ENCODE results near the gene SUGP2.
"Not testable (repeated sequence)": the region's sequence is repeated elsewhere in the genome, so short reads cannot be mapped to it uniquely, and the experiment has no call there.

SUGP2 gene

DNA sequence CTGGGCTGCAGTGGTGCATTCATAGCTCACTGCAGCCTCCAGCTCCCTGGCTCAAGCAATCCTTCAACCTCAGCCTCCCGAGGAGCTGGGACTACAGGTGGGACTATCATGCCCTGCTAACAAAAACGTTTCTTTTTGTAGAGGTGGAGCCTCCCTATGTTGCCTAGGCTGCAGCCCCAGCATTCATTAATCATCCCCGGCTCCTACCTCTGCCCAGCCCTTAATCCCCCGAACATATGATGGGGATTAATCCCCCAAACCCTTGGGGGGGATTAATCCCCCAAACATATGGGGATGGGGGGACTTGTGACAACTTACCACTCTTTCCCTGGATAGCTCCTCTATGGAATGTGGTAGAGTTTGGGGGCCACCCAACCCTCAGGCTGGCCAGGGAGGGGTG lies 45.9 kb downstream of the SUGP2 start:
- DNase-seq, result no peak

- no peak for DNase-seq
These were observed 48.1 kb downstream of the SUGP2 start for GRCh38 chr19:18985257-18985656.

DNA sequence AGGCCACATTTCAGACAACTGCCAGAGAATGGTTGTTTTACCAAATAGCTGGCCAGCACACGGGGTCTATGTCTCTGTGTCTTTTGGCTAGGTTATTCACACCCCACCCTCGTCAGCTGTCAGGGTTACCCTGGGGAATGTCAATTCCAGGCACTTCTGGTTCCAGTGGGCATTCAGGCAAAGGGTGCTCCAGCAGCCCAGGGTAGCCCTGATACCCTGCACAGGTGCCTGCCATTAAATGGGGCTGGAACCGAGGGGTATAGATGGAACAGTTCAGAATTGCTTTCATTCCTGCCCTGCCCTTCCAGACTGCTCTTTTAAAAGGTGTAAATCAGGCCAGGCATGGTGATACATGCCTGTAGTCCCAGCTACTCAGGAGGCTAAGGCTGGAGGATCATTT lies 49.1 kb downstream of the SUGP2 start:
- DNase-seq, result no peak

DNA sequence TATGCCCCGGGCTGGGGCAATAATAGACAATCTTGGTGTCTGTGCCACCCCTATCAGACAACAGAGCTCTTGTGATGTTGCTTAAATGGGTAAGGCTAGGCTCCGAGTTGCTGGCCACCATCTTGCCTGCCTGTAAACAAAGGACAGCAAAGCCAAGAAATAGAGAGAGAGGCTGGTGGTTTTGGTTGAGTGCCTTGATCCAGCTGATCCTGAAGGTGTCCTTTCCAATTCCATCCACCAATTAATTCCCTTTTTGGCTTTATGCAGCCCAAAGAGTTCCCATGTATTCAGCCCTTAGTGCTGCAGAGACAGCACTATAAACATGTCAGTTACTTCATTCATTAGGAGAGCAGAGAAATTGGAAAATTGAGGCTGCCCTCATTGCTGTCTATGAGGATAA lies 50.6 kb downstream of the SUGP2 start:
- DNase-seq, result no peak

- no peak for DNase-seq
These were observed 52.8 kb downstream of the SUGP2 start for GRCh38 chr19:18980432-18981020.

GRCh38 chr19:18978616-18979015 lies 54.7 kb downstream of the SUGP2 start:
- no peak for DNase-seq

- DNase-seq, result no peak
These were observed 57.4 kb downstream of the SUGP2 start for GRCh38 chr19:18975869-18976268.

DNA sequence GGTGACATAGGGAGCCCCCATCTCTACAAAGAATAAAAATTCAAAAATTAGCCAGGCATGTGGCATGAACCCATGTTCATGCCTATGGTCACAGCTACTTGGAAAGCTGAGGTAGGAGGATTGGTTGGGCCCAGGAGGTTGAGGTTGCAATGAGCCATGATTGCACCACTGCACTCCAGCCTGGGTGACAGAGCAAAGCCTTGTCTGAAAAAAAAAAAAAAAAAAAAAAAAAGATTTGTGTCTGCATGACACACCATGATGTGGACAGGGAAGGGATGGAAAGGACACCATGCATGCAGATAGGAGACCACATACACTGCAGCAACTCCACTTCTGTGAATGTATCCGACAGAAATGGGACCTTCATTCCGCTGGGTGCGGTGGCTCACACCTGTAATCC lies 58.3 kb downstream of the SUGP2 start:
- DNase-seq, result no peak

- DNase-seq, result no peak
These were observed 60.5 kb downstream of the SUGP2 start for GRCh38 chr19:18972851-18973250.

DNA sequence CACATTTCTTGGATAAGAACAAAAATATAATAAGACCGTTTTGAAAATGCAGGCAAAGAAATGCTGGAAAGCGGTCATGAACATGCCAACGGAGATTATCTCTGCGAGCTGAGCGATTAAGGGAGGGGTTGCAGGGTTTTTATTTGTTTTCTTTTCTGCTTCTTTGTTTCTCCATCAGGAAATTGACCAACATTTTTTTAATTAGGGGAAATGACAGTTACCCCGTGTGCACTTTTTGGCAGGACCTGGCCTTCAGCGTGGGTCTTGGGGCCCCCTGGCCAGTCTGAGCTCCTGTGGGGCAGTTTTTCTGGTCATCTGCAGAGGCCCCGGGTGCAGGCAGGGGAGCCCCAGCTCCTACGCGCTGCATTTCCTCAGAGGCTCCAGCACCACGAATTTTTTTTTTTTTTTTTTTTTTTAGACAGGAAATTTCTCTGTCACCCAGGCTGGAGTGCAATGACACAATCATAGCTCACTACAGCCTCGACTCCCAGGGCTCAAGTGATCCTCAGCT lies 61.0 kb downstream of the SUGP2 start:
- DNase-seq, result no peak

DNA sequence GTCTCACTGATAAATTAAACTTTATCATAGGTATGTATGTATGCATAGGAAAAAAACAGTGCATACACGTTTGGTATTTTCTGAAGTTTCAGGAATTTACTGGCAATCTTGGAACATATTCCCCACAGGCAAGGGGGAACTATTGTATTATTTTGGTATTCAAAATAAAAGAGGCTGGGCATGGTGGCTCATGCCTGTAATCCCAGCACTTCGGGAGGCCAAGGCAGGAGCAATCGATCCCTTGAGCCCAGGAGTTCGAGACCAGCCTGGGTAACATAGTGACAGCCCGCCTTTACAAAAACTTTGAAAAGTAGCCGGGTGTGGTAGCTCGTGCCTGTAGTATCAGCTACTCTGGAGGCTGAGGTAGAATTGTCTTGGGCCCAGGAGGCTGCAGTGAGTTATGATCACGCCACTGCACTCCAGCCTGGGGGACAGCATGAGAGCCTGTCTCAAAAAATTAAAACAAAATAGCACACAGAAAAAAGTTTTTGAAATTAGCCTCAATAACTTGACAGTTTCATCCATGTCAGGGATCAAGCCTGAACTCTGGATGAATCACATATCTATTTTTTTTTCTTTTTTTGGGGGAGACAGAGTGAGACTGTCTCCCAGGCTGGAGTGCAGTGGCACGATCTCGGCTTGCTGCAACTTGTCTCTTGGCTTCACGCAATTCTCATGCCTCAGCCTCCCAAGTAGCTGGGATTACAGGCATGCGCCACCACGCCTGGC lies 63.2 kb downstream of the SUGP2 start:
- no peak for DNase-seq

DNA sequence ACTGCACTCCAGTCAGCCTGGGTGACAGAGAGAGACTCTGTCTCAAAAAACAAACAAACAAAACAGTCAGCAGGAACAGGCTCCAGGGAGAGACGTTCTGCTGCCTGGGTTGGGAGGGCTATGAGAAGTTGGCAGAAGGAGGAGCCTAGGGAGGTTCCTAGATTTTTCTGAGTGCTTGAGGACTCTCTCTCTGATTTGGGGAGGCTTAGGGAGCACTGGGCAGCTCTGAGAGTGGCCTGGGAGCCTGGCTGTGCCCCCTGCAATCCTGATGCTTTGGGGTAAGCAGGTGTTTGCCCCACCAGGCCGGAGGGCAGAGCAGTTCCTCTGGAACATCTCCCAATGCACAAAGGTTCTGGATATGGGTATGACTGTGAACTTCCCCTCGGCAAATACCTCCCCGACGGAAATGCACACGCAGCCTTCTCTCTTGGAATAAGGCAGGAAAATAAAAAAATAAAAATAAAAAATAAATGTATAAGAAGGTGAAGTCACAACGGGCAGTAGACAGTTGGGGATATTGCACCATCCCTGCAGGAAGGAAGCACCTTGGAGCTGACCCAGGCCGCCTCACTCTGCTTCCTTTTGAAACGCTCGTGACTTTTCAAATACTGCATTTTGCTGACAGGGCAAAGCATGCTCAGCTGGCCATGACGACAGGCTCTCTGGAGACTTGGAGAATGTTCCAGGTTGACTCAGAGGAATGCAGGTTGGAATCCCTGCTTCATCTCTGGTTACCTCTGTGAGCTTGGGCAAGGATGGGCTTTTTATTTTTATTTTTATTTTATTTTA lies 65.8 kb downstream of the SUGP2 start:
- DNase-seq, result no peak

DNA sequence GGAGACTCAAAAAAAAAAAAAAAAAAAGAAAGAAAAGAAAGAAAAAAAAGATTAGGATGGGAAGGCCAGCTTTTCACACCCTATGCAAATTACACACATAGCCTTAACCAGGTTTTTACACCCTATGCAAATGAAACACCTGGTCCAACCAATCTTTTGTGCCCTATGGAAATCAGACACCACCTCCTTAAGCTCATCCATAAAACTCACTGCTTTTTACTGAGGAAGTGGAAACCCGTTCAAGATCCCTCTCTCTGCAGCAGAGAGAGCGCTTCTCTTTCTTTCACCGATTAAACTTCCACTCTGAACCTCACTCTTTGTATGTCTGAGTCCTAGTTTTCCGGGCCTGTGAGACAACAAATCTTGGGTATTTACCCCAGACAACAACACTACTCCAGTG lies 67.0 kb downstream of the SUGP2 start:
- no peak for DNase-seq

- DNase-seq, result no peak
These were observed 69.2 kb downstream of the SUGP2 start for GRCh38 chr19:18964121-18964520.

DNA sequence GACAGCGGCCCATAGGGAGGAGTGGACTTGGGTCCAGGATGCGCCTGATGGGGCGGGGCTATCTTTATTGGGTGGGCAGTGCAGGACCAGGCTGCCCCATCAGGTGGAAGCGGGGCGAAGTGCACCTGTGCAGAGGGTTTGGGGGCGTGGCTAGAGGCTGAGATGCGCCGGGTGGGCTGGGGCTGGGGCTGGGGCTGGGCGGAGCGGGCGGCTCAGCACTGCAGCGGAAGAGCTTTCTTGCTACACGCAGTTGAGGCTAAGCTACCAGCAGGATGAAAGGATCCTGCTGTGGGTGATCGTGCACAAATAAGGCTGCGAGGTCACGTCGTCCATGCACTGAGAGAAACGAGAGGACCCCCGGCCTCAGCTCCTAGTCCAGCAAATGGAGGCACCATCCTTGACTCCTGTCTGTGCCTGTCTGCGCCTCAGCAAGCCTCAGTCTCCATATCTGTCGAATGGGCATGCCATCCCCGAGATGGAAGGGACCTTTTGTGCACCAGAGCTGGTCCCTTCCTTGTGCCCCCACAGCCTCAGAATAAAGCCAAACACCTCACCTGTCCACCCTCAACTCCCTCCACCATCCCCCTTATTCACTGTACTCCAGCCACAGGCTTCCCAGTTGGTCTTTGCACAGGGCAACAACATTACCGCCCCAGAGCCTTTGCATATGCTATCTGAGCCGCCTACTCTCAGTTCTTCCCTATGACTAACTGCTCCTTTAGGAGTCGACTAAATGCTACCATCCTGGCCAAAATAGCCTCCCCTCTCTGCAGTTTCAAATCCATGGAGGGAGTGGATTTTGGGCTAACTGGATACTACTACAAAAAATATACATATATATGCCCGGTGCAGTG lies 71.3 kb downstream of the SUGP2 start:
- peak; percentile 14 for DNase-seq

- no peak for DNase-seq
These were observed 72.9 kb downstream of the SUGP2 start for GRCh38 chr19:18960370-18960769.

DNA sequence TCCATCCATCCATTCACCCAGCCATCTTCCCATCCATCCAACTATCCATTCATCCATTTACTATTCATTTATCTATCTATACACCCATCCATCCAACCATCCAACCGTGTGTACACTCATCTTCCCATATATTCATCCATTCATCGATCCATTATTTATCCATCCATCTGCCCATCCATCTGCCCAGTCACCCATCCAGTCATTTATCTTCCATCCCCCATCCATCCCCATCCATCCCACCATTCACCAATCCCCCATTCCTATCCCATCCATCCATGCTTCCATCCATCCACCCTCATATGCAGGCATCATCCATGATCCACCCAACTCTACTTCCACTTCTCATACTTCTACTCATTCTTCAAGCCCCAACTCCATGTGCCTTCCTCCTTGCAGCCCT lies 78.3 kb downstream of the SUGP2 start:
- DNase-seq, result no peak

DNA sequence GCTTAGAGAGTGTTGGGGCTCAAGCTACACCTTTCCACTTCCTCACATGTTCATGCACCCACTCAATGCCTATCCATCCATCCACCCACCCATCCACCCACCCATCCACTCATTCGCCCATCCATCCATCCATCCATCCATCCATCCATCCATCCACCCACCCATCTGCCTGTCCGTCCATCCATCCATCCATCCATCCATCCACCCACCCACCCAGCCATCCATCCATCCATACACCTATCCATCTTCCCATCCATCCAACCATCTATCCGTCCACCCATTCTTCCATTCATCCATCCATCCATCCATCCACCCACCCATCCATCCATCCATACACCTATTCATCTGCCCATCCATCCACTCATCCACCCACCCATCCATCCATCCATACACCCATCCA lies 79.2 kb downstream of the SUGP2 start:
- no peak for DNase-seq

DNA sequence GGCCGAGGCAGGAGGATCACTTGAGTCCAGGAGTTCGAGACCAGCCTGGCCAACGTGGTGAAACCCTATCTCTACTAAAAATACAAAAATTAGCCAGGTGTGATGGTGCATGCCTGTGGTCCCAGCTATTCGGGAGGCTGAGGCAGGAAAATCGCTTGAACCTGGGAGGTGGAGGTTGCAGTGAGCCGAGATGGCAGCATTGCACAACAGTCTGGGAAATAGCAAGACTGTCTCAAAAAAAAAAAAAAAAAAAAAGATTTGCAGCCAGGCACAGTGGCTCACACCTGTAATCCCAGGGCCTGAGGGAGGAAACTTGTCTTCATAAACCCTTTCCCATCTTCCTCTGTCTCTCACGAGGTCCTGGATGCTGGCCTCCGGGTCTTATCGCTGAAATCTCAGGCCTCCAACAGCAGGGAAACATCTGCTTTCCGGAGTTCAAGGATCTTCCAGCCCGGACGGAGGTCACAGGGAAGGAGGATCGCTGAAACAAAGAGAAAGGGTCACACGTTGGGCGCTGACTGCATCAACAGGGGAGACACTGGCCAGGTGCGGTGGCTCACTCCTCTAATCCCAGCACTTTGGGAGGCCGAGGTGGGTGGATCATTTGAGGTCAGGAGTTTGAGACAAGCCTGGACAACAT lies 80.8 kb downstream of the SUGP2 start:
- DNase-seq, result not testable (repeated sequence)

- DNase-seq, result no peak
These were observed 81.5 kb downstream of the SUGP2 start for GRCh38 chr19:18951721-18952281.

- DNase-seq, result no peak
These were observed 83.5 kb downstream of the SUGP2 start for GRCh38 chr19:18949858-18950257.

GRCh38 chr19:18948976-18949356 lies 84.4 kb downstream of the SUGP2 start:
- DNase-seq, result no peak
